HEK293T (cell line): ENCODE data around the gene ARMH3.
"Not testable (repeated sequence)": the region's sequence is repeated elsewhere in the genome, so short reads cannot be mapped to it uniquely, and the experiment has no call there.

Source experiments
- CTCF ChIA-PET: fragments of 350-600 bp; formaldehyde crosslinking; extraction: SDS; loops from one replicate; lab custom pipeline; 2021; ENCODE audit warnings: antibody characterized with exemption, inconsistent platforms; lab: Yijun Ruan, JAX
- POLR2A ChIA-PET: fragments of 350-600 bp; formaldehyde crosslinking; extraction: SDS; loops from one replicate; lab custom pipeline; 2020; ENCODE audit warnings: antibody characterized with exemption, inconsistent platforms; lab: Yijun Ruan, JAX
- DNase-seq: peaks from one replicate; pipeline ENCODE4 v3.0.0; 2012; ENCODE audit warnings: mixed read lengths; ENCODE audit errors: extremely low spot score
- ARNT ChIP-seq: fragments of 450-650 bp; IDR thresholded peaks from 2 replicates; pipeline ENCODE4 v1.6.1; 2017; ENCODE audit warnings: mild to moderate bottlenecking
- BHLHE40 ChIP-seq: fragments of 450-650 bp; IDR thresholded peaks from 2 replicates; pipeline ENCODE4 v1.6.1; 2016; ENCODE audit warnings: mild to moderate bottlenecking, moderate library complexity, borderline replicate concordance
- CTBP1 ChIP-seq: fragments of 450-650 bp; IDR thresholded peaks from 2 replicates; pipeline ENCODE4 v1.6.1; 2016; ENCODE audit warnings: borderline replicate concordance
- ELF4 ChIP-seq: fragments of 450-650 bp; IDR thresholded peaks from 2 replicates; pipeline ENCODE4 v1.6.1; 2017; ENCODE audit warnings: antibody characterized with exemption
- FOXA1 ChIP-seq: fragments of 450-650 bp; IDR thresholded peaks from 2 replicates; pipeline ENCODE4 v1.6.1; 2016; ENCODE audit warnings: mild to moderate bottlenecking
- FOXK2 ChIP-seq: fragments of 450-650 bp; IDR thresholded peaks from 2 replicates; pipeline ENCODE4 v1.6.1; 2016; ENCODE audit warnings: mild to moderate bottlenecking
- HDGF ChIP-seq: fragments of 450-650 bp; IDR thresholded peaks from 2 replicates; pipeline ENCODE4 v1.6.1; 2017; ENCODE audit warnings: antibody characterized with exemption, borderline replicate concordance
- L3MBTL2 ChIP-seq: fragments of 450-650 bp; conservative IDR thresholded peaks from 2 replicates; pipeline ENCODE4 v1.6.1; 2016; ENCODE audit warnings: mild to moderate bottlenecking
- LEF1 ChIP-seq: fragments of 450-650 bp; IDR thresholded peaks from 2 replicates; pipeline ENCODE4 v1.6.1; 2017; ENCODE audit warnings: mild to moderate bottlenecking, borderline replicate concordance
- NFRKB ChIP-seq: fragments of 450-650 bp; IDR thresholded peaks from 2 replicates; pipeline ENCODE4 v1.6.1; 2016; ENCODE audit warnings: mild to moderate bottlenecking, moderate library complexity
- SP1 ChIP-seq: fragments of 450-650 bp; IDR thresholded peaks from 2 replicates; pipeline ENCODE4 v1.6.1; 2017
- SUZ12 ChIP-seq: fragments of 450-650 bp; IDR thresholded peaks from 2 replicates; pipeline ENCODE4 v1.6.1; 2016; ENCODE audit warnings: mild to moderate bottlenecking
- TARDBP ChIP-seq: fragments of 450-650 bp; IDR thresholded peaks from 2 replicates; pipeline ENCODE4 v1.6.1; 2016
- ZNF384 ChIP-seq: fragments of 450-650 bp; IDR thresholded peaks from 2 replicates; pipeline ENCODE4 v1.6.1; 2016
- TF ChIP-seq, protein P1 (sequence below): fragments of 450-650 bp; IDR thresholded peaks from 2 replicates; pipeline ENCODE4 v1.6.1; 2016

Gene ARMH3

GRCh38 chr10:101986624-101986971 is 69.4 kb downstream of the ARMH3 start:
- DNase-seq = no peak
- ChIA-PET CTCF (interaction anchor here (1.3 kb wide), 1 partner anchor 98 kb away, joined by 4 read pairs; no protein-coding TSS in a partner anchor), POLR2A (no interaction called here)
- no peak for TF ChIP-seq FOXA1
- no peak for TF ChIP-seq ARNT
- TF ChIP-seq LEF1 = no peak
- no peak for TF ChIP-seq FOXK2
- TF ChIP-seq NFRKB = no peak
- TF ChIP-seq SUZ12 = no peak
- no peak for TF ChIP-seq ELF4
- no peak for TF ChIP-seq CTBP1

DNA sequence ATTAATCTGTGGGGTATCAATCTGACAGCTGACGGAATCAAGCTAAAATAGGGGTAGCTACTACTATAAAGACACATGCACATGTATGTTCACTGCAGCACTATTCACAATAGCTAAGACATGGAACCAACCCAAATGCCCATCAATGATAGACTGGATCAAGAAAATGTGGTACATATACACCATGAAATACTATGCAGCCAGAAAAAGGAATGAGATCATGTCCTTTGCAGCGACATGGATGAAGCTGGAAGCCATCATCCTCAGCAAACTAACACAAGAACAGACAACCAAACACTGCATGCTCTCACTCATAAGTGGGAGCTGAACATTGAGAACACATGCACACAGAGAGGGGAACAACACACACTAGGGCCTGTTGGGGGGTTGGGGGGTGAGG is 75.3 kb downstream of the ARMH3 start:
- CTCF ChIA-PET, POLR2A ChIA-PET, DNase-seq: not testable (repeated sequence)

DNA sequence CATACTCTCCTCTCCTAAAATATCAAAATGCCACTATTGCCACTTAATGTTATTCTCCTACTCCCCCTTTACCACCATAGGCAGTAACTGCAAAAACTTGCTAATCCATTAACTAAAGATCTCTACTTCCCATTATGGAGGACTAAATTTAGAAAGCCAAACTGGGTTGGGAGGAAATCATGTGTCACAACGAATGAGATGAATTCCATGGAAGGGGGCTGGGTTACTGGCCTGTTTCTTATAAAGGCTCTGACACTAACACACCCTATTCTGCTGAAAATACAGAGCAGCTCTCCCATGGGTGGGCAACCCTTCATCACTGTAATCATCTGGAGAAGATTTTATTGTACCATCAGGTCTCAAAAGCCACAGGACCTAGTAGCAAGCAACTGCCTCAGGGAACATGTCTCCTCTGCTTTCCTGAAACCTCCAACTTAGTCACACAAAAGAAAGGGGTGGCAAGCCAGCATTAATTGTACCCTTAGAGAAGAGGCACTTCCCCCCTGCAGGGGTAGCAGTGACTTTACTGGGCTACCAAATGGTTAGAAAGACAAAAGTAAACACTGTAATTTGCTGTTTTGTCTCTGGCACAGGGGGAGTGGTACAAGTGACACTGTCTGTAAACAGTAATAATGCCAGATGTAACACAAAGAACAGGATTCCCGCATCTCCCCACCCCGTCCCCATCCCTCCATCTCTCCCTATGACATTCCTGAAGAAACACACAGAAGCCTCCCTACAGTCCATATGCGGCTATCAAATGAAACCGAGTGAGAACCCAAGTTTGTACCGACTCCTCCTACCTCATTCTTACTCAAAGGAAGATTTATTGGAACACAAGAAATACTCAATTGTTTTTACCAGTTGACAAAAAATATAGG is 81.6 kb downstream of the ARMH3 start:
- DNase-seq = no peak
- TF ChIP-seq NFRKB = no peak
- no peak for TF ChIP-seq CTBP1
- TF ChIP-seq FOXK2 = no peak
- no peak for TF ChIP-seq TARDBP
- no peak for TF ChIP-seq FOXA1
- no peak for TF ChIP-seq SP1
- TF ChIP-seq ZNF384 = no peak
- ChIA-PET POLR2A (no interaction called here), CTCF (no interaction called here)

DNA sequence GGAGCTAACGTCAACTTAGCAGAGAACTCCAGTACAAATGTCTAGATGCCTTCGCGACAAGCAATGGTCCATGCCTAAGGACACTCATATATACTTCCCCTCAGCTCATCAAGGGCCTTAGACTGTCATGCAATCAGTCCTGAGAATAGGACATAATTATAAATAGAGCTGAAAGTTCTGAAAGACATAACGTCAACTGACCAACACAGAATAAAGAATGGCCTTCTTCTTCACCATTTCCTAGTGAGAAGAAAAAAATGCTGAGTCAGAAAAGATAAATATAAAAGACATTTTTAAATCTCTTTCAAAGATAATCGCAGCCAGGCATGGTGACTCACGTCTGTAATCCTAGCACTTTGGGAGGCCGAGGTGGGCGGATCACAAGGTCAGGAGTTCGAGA is 83.2 kb downstream of the ARMH3 start:
- POLR2A ChIA-PET = no interaction called here
- TF ChIP-seq ZNF384 (no peak), LEF1 (no peak), NFRKB (no peak), CTBP1 (no peak), TARDBP (no peak), HDGF (no peak), SUZ12 (no peak)
- CTCF ChIA-PET = no interaction called here
- DNase-seq = no peak

DNA sequence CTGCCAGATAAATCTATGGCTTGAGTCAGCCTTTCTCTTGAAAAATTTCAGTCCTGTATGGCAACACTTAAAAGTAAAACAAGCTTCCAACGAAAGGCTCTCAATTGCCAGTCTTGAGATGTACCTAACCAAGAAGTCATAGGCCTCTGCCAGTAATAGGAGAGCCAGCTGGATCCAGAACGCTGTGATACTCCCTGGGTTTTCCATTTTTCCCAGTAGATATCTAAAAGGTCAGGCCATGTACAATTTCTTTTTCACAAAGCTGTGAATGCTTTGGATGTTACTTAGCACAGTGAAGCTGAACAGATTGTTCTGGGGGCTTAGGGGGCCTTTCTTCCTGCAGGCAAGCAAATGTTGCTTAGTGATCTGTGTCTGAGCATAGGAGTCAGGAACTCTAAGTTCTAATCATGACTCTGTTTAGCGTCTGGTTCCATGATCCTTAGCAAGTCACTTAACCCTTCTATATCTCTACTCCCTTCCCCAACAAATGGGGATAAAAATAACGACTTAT is 86.5 kb downstream of the ARMH3 start:
- DNase-seq = no peak
- ChIA-PET CTCF (no interaction called here), POLR2A (no interaction called here)
- TF ChIP-seq, protein P1, sequence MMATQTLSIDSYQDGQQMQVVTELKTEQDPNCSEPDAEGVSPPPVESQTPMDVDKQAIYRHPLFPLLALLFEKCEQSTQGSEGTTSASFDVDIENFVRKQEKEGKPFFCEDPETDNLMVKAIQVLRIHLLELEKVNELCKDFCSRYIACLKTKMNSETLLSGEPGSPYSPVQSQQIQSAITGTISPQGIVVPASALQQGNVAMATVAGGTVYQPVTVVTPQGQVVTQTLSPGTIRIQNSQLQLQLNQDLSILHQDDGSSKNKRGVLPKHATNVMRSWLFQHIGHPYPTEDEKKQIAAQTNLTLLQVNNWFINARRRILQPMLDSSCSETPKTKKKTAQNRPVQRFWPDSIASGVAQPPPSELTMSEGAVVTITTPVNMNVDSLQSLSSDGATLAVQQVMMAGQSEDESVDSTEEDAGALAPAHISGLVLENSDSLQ = no peak
- TF ChIP-seq SUZ12 (no peak), TARDBP (no peak), HDGF (no peak), FOXA1 (no peak), LEF1 (no peak), NFRKB (no peak)

- ChIA-PET CTCF (no interaction called here), POLR2A (no interaction called here)
- TF ChIP-seq ZNF384 (no peak), ARNT (no peak), L3MBTL2 (no peak), LEF1 (no peak), NFRKB (no peak)
- TF ChIP-seq, protein P1 = no peak
- no peak for DNase-seq
These were observed 87.0 kb downstream of the ARMH3 start for GRCh38 chr10:101968940-101969321.

DNA sequence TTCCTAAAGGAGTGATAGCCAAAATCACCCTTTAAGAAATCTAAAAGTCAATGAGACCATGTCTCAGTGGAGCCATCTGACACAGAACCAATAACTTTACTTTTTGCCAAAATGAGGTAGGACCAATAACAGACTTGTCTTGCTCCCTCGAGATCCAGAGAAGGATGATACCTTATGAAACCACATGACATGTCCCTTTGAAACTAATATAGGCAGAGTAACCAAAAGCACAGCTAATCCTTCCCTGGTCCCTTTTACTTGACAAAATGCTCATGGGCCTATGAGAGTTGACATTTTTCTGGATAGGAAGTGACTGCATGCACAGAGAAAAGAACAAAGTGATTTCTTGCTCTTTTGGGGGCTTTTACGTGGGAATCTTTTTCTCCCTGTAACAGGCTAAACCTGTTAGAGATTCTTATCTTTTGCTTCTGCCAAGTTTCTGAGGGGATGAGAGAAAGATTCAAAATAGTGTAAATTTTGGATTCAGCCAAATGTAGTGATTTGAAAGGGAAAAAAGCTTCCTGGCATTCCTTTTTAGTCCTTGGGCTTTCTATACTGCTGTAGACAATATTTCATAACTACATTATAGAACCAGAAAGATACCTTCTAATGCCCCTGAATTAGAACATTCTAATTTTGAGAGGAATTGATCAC is 87.6 kb downstream of the ARMH3 start:
- POLR2A ChIA-PET = no interaction called here
- no peak for TF ChIP-seq FOXA1
- TF ChIP-seq LEF1 = no peak
- TF ChIP-seq FOXK2 = no peak
- TF ChIP-seq BHLHE40 = no peak
- no peak for TF ChIP-seq L3MBTL2
- TF ChIP-seq SUZ12 = no peak
- TF ChIP-seq, protein P1 = no peak
- no peak for TF ChIP-seq NFRKB
- no peak for TF ChIP-seq HDGF
- DNase-seq = no peak
- CTCF ChIA-PET = no interaction called here
